Measurements from ENCODE around the gene POMGNT1.
A peak's percentile ranks its signal among the peaks of the same experiment; 100 is the strongest.
"Not testable (repeated sequence)": the region's sequence is repeated elsewhere in the genome, so short reads cannot be mapped to it uniquely, and the experiment has no call there.

POMGNT1 gene

DNA sequence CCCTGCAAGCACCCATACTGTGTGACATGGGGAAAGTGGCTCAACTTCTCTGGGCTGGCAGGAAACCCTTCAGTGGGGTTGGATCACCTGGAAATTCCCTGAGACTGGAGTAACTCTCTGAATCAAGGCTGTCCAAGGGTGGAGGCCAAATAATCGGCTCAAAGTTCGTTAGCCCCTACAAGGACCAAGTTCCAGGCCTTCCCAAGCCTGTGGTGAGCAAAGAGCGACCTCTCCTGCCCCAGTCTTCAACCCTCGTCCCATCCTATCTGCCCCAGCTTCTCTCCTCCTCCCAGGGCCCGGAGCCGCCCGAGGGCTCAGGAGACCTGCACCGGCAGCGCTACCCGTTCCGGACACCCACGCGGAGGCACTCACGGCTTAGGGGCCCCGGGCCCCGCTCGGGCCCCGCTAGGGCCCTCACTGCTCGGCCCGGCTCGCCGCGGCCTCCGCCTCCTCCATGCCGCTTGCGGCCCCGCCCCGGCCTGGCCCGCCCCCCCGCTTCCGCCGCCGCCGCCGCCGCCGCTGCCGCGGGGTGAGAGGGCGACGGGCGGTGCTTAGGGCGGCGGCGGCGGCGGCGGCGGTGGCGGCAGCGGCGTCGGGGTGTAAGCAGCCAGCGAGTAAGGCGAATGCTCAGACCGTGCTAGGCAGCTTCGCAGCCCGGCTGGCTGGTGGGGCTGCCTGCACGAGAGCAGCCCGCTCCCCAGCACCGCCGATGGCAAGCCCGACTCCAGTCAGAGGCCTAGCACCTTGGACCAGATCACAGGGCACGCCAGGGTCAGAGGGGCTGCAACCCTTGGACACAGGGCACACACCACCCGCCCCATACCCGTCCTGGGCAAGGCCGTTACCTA, at the start of gene POMGNT1:
Gene POMGNT1, minus strand, starts transcription at position 471 of the 848 bp plus-strand sequence. CDS start 613 bp downstream, outside the sequence.
- H3K4me3 ChIP-seq (ENCODE audit: low read length): peak within 1 kb of the TSS; percentile 83
- DNase-seq (ENCODE audit: low read depth): no peak
- TF ChIP-seq, protein P1, sequence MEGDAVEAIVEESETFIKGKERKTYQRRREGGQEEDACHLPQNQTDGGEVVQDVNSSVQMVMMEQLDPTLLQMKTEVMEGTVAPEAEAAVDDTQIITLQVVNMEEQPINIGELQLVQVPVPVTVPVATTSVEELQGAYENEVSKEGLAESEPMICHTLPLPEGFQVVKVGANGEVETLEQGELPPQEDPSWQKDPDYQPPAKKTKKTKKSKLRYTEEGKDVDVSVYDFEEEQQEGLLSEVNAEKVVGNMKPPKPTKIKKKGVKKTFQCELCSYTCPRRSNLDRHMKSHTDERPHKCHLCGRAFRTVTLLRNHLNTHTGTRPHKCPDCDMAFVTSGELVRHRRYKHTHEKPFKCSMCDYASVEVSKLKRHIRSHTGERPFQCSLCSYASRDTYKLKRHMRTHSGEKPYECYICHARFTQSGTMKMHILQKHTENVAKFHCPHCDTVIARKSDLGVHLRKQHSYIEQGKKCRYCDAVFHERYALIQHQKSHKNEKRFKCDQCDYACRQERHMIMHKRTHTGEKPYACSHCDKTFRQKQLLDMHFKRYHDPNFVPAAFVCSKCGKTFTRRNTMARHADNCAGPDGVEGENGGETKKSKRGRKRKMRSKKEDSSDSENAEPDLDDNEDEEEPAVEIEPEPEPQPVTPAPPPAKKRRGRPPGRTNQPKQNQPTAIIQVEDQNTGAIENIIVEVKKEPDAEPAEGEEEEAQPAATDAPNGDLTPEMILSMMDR (conservative IDR thresholded peaks at IDR 0.05; ENCODE audit: low read depth, low read length): peak; percentile 11

DNA sequence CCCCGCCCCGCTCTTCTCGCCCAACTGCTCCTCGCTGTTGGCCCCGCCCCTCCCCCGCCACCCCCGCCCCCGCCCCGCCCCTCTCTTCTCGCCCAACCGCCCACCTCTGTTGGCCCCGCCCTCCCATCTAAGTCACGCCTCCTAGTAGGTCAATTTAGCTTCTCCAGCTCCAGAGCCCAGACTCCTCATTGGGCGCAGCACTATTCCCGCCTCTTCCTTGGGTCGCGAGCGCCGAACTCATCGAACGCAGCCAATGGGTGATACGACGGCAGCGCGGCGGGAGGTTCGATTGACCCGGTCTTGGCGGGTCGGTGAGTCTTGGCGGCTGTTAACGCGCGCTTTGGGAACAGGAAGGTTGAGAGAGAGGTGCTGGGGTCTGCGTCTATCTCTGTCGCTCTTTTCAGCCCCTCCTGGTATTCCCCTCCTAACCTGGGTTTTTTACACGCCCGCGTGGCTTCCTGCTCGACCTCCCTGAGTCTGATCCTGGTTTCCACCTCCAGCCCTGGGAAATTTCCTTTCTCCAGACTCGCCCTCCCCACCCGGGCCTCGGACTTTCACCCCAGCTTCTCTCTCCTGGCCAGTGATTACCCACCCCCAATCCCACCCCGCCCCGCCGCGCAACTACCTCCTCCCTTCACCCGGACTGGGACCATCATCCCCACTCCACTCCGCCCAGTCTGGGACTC, 49.3 kb upstream of the POMGNT1 start, which contains the start of gene RAD54L:
Gene RAD54L, plus strand, starts transcription at position 328 of the 686 bp plus-strand sequence. CDS start 643 bp downstream, outside the sequence.
- peak within 1 kb of the TSS; percentile 91 for H3K4me3 ChIP-seq (ENCODE audit: low read length)
- TF ChIP-seq, protein P1 (conservative IDR thresholded peaks at IDR 0.05; ENCODE audit: low read depth, low read length): no peak
- peak; percentile 96 for DNase-seq (ENCODE audit: low read depth)

DNA sequence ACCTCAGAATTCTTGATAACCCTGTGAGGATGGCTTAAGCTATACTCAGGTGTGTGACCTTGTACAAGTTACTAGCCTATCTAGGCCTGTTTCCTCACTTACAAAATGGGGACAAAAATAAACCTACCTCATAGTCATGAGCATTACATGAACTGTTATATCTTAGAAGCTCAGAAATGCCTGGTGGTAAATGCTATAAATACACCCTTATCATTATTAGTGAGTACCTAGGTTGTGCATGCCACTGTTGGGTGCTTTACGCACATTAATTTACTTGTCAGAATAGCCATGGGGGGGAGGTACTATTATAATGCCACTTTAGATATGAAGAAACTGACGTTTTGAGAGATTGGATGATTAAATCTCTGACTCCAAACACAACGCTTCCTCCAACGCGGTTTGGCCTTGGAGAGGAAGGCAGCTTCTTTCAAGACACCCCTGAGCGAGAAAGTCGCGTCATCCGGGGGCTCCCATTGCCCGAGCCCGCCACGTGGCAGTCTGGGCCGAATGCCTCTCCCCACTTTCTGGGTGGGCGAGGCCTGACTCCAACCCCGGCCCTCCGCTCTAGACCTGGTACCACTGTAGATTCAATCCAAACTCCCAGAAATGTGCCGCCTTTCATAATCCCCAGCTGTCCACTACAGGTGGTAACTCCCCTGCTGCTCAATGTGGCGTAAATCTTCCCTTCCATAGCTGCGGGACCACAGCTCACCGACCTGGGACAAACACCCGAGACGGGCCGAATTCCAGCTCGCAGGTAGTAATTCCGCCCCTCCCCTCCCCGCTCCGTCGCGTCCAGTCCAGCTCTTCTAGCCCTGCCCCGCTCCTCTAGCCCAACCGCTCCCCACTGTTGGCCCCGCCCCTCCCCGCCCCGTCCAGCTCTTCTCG, 48.6 kb upstream of the POMGNT1 start:
- DNase-seq (ENCODE audit: low read depth): peak; percentile 8
- TF ChIP-seq, protein P1 (conservative IDR thresholded peaks at IDR 0.05; ENCODE audit: low read depth, low read length): no peak
- peak overlapping the region; percentile 91 for H3K4me3 ChIP-seq (ENCODE audit: low read length)

DNA sequence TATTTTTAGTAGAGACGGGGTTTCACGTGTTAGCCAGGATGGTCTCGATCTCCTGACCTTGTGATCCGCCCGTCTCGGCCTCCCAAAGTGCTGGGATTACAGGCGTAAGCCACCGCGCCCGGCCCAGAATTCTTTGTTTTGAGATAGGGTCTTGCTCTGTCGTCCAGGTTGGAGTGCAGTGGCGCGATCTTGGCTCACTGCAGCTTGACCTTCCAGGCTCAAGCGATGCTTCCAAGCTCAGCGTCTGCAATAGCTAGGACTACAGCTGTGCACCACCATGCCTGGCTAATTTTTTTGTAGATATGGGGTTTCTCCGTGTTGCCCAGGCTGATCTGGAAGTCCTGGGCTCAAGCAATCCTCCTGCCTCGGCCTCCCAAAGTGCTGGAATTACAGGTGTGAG, 47.9 kb upstream of the POMGNT1 start:
- not testable (repeated sequence) for DNase-seq (ENCODE audit: low read depth); H3K4me3 ChIP-seq (ENCODE audit: low read length)

DNA sequence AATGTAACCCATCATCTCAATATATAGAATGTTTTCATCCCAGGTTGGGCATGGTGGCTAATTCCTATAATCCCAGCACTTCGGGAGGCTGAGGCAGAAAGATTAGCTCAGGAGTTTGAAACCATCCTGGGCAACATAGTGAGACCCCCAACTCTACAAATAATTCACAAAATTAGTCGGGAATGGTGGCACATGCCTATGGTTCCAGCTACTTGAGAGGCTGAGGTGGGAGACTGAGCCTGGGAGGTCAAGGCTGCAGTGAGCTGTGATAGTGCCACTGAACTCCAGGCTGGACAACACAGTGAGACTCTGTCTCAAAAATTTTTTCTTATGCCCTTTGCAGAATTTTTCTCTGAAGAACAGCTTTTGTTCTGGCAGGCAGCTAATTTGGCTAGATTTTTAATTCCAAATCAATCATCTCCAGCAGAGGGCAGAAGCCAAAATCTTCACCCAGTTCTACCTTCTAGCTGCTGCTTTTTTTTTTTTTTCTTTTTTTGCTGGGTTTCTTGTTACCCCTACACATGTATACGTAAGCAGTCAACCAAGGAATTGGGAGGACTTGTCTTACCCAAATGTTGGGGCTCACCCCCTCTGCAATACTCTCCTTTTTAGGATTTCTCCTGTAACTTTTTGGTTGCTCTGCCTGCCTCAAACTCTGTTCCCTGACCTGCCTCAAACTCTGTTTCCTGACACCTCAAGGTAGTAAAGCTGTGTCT, 46.6 kb upstream of the POMGNT1 start:
- TF ChIP-seq, protein P1 (conservative IDR thresholded peaks at IDR 0.05; ENCODE audit: low read depth, low read length): peak; percentile 40
- H3K4me3 ChIP-seq (ENCODE audit: low read length): no peak overlapping the region
- DNase-seq (ENCODE audit: low read depth): no peak

DNA sequence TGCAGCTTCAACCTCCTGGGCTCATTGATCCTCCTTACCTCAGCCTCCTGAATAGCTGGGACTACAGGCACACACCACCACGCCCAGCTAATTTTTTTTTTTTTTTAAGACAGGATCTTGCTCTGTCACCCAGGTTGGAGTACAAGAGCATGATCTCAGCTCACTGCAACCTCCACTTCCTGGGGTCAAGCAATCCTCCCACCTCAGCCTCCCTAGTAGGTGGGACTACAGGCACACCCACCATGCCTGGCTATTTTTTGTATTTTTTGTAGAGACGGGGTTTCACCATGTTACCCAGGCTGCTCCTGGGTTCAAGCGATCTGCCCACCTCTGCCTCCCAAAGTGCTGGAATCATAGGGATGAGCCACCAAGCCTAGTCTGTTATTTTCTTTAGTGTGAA, 45.6 kb upstream of the POMGNT1 start:
- DNase-seq (ENCODE audit: low read depth); H3K4me3 ChIP-seq (ENCODE audit: low read length): not testable (repeated sequence)

DNA sequence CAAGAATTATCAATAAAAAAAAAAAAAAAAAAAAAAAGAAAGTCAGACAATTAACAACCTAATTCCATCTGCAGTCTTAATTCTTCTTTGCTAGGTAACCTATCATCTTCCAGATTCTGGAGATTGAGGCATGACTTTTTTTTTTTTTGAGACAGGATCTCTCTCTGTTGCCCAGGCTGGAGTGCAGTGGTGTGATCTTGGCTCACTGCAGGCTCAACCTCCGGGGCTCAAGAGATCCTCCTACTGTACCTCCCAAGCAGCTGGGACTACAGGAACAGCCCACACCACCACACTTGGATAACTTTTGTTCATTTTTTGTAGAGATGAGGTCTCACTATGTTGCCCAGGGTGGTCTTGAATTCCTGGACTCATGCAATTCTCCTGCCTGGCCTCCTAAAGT, 44.7 kb upstream of the POMGNT1 start:
- no peak overlapping the region for H3K4me3 ChIP-seq (ENCODE audit: low read length)
- DNase-seq (ENCODE audit: low read depth): no peak
- TF ChIP-seq, protein P1 (conservative IDR thresholded peaks at IDR 0.05; ENCODE audit: low read depth, low read length): no peak

DNA sequence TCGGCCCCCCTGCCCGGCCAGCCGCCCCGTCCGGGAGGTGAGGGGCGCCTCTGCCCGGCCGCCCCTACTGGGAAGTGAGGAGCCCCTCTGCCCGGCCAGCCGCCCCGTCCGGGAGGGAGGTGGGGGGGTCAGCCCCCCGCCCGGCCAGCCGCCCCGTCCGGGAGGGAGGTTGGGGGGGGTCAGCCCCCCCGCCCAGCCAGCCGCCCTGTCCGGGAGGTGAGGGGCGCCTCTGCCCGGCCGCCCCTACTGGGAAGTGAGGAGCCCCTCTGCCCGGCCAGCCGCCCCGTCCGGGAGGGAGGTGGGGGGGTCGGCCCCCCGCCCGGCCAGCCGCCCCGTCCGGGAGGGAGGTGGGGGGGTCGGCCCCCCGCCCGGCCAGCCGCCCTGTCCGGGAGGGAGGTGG, 43.5 kb upstream of the POMGNT1 start:
- H3K4me3 ChIP-seq (ENCODE audit: low read length); DNase-seq (ENCODE audit: low read depth): not testable (repeated sequence)

DNA sequence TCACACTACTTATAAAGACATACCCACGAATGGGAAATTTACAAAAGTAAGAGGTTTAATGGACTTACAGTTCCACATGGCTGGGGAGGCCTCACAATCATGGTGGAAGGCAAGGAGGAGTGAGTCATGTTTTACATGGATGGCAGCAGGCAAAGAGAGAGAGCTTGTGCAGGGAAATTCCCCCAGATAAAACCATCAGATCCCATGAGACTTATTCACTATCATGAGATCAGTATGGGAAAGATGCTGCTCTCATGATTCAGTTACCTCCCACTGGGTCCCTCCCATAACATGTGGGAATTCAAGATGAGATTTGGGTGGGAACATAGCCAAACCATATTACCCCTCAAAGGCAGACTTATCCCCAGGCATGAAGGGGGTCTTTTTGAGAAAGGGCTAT, 40.6 kb upstream of the POMGNT1 start:
- not testable (repeated sequence) for H3K4me3 ChIP-seq (ENCODE audit: low read length); DNase-seq (ENCODE audit: low read depth)
